ENCODE data around the gene ISY1. TPM values are rescaled to one million over a fixed set of nuclear protein-coding genes. Genes with fewer than 3 reads are reported as not detected.
A peak's percentile ranks its signal among the peaks of the same experiment; 100 is the strongest.

ISY1 gene
- 10 to 100 TPM; 29.1 to 37.0 TPM for total RNA-seq
- polyA plus RNA-seq (ENCODE audit: insufficient read length in 6 of 6): 10 to 100 TPM; 45.5 to 60.0 (median 51.4) TPM
- long read RNA-seq, donor 1, transcript ISY1-203 (11 exons, 3,842 nt): major isoform, 13 of 15 reads
- long read RNA-seq, donor 1, partial matches to known transcripts: 0 of 15 reads
- long read RNA-seq, donor 1, other reads (novel, unspliced or antisense): 0 of 15 reads
- long read RNA-seq, donor 2, transcript ISY1-203 (11 exons, 3,842 nt): major isoform, 13 of 26 reads
- long read RNA-seq, donor 2, partial matches to known transcripts: 13 of 26 reads
- long read RNA-seq, donor 2, other reads (novel, unspliced or antisense): 0 of 26 reads
- long read RNA-seq, donor 3, transcript ISY1-203 (11 exons, 3,842 nt): major isoform, 11 of 24 reads
- long read RNA-seq, donor 3, partial matches to known transcripts: 11 of 24 reads
- long read RNA-seq, donor 3, other reads (novel, unspliced or antisense): 0 of 24 reads
- long read RNA-seq, donor 4, transcript ISY1-203 (11 exons, 3,842 nt): major isoform, 15 of 18 reads
- long read RNA-seq, donor 4, partial matches to known transcripts: 0 of 18 reads
- long read RNA-seq, donor 4, other reads (novel, unspliced or antisense): 2 of 18 reads
- long read RNA-seq, donor 5, transcript ISY1-203 (11 exons, 3,842 nt): major isoform, 12 of 12 reads
- long read RNA-seq, donor 5, partial matches to known transcripts: 0 of 12 reads
- long read RNA-seq, donor 5, other reads (novel, unspliced or antisense): 0 of 12 reads
- long read RNA-seq, donor 6, transcript ISY1-203 (11 exons, 3,842 nt): major isoform, 16 of 33 reads
- long read RNA-seq, donor 6, partial matches to known transcripts: 16 of 33 reads
- long read RNA-seq, donor 6, other reads (novel, unspliced or antisense): 0 of 33 reads
- long read RNA-seq, donor 7, transcript ISY1-203 (11 exons, 3,842 nt): major isoform, 10 of 17 reads
- long read RNA-seq, donor 7, partial matches to known transcripts: 6 of 17 reads
- long read RNA-seq, donor 7, other reads (novel, unspliced or antisense): 0 of 17 reads
- long read RNA-seq, donor 8, transcript ISY1-203 (11 exons, 3,842 nt): major isoform, 13 of 15 reads
- long read RNA-seq, donor 8, partial matches to known transcripts: 0 of 15 reads
- long read RNA-seq, donor 8, other reads (novel, unspliced or antisense): 0 of 15 reads
- long read RNA-seq, donor 9: 0 reads
- long read RNA-seq, donor 10, transcript ISY1-203 (11 exons, 3,842 nt): major isoform, 42 of 46 reads
- long read RNA-seq, donor 10, partial matches to known transcripts: 1 of 46 reads
- long read RNA-seq, donor 10, other reads (novel, unspliced or antisense): 1 of 46 reads
- long read RNA-seq, donor 11, partial matches to known transcripts: 0 of 4 reads
- long read RNA-seq, donor 11, other reads (novel, unspliced or antisense): 0 of 4 reads
- long read RNA-seq, donor 12, transcript ISY1-203 (11 exons, 3,842 nt): major isoform, 15 of 17 reads
- long read RNA-seq, donor 12, partial matches to known transcripts: 0 of 17 reads
- long read RNA-seq, donor 12, other reads (novel, unspliced or antisense): 0 of 17 reads

DNA sequence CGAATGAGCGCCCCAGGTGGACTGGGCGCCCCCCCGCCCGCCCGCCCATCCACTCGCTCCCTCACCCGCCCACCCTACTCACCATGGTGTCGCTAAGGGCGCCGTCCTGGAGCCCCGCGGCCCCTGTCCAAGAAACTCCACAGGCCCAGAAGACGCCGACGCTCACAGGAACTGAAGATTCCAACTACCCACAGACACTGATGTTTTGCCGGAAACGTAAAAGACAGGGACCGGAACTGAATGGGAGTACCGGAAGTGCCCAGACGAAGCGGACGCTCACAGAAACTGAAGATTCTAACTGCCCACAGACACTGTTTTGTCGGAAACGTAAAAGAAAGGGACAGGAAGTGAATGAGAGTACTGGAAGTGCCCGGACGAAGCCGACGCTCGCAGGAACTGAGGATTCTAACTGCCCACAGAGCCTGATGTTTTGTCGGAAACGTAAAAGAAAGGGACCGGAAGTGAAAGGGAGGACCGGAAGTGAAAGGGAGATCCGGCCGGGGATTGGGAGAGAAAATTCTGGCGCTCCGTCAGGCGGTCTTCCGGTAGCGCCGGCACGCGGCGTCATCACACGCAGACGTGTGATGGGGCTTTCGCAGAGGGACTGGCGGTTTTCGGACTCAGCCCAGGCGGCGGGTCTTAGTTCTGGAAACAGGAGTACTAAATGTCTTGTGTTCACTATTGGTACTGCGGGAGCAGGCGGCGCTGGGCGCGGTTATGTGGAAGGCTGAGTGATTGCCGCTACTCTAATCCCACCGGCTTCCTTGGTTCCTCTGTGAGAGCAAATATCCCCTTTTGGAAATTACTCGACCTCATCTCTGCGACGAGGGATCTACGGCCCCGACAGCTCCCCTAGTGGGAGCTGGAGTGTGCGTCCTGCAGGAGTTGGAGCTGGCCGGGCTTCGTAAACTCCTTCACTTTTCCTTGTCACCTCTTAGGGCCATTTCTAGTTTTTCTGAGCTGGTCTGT is at the start of gene ISY1:
Gene ISY1 (minus strand): TSS at position 173 of the 969 bp plus-strand sequence. CDS start 88 bp downstream, at position 85.
- Histone ChIP-seq H3K27ac (peak within 1 kb of the TSS; percentile 96 to 97), H3K9me3 (no peaks in the 10 kb centered on the region), H3K4me1 (peaks cover 9 to 34% of the 10 kb centered on the region in 2 donors), H3K36me3 (peaks cover 0 to 45% of the 10 kb centered on the region in 2 donors), H3K4me3 (peak within 1 kb of the TSS; percentile 60 to 76), H3K27me3 (no peaks in the 10 kb centered on the region)
- DNase-seq: peak; percentile 91 to 98 (median 94)
- TF ChIP-seq, protein P1, sequence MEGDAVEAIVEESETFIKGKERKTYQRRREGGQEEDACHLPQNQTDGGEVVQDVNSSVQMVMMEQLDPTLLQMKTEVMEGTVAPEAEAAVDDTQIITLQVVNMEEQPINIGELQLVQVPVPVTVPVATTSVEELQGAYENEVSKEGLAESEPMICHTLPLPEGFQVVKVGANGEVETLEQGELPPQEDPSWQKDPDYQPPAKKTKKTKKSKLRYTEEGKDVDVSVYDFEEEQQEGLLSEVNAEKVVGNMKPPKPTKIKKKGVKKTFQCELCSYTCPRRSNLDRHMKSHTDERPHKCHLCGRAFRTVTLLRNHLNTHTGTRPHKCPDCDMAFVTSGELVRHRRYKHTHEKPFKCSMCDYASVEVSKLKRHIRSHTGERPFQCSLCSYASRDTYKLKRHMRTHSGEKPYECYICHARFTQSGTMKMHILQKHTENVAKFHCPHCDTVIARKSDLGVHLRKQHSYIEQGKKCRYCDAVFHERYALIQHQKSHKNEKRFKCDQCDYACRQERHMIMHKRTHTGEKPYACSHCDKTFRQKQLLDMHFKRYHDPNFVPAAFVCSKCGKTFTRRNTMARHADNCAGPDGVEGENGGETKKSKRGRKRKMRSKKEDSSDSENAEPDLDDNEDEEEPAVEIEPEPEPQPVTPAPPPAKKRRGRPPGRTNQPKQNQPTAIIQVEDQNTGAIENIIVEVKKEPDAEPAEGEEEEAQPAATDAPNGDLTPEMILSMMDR (IDR thresholded peaks at IDR 0.05): peak; percentile 57 to 83
- peak; percentile 94 for ATAC-seq
- intact Hi-C loops (cut with DNase I): no loop called here

DNA sequence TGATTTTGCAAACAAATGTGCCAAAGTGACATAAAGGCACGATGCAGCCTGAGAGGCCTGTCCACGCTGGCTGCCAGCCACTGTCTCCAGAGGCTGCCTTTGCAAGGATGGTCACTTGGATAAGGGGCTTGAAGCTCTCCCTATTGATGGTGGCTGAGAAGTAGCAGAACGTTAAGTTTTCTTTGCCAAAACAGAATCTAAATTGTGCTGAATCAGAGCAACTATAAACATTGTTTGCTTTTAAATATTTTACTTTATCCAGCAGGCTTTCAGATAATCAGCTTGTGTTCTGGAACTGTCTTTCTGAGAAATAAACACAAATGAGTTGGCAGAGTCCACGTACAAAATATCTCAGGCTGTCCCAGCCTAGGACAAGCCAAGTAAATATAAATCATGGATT is 46.6 kb upstream of the ISY1 start:
- H3K36me3 ChIP-seq: no peaks in the 10 kb centered on the region
- TF ChIP-seq, protein P1 (IDR thresholded peaks at IDR 0.05): no peak
- H3K27ac ChIP-seq: no peak overlapping the region
- no peaks in the 10 kb centered on the region for H3K9me3 ChIP-seq
- ATAC-seq (no peak), DNase-seq (peak in 2 of 4 donors; percentile 64 to 76)
- H3K27me3 ChIP-seq: no peaks in the 10 kb centered on the region
- intact Hi-C loops (cut with DNase I): no loop called here
- H3K4me1 ChIP-seq: peaks cover 9 to 17% of the 10 kb centered on the region in 2 donors
- no peak overlapping the region for H3K4me3 ChIP-seq

DNA sequence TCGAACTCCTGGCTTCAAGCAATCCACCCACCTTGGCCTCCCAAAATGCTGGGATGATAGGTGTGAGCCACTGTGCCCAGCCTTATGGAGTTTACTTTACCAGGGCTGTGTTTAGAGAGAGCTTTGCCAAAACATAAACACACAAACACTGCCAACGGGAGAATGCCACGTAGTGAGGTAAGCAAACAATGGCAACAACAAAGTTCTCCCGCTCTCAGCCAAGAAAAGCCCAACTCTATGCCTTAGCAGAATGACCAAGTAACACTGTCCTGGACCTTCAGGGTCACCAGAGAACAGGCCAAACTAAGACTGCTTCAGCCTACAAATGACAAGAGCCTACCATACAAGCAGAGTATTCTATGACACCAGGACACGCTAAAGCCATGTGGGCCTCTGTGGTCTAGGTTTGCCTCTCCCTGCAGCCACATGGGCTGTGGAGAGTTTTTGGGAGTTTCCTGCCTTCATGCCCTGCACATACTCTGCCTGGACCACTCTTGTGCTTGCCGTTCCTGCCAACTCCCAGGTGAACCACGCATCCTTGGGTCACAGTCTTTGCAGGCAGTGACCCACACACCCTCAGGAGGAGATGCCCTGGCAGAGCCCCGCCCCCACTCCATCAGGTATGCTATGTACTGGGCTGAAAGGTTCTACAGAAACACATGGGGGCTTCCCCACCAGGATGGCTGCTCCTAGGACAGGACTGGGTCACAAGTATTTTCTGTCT is 44.4 kb upstream of the ISY1 start:
- H3K9me3 ChIP-seq: no peaks in the 10 kb centered on the region
- H3K36me3 ChIP-seq: no peaks in the 10 kb centered on the region
- H3K4me1 ChIP-seq: peaks cover 0 to 2% of the 10 kb centered on the region in 2 donors
- DNase-seq: no peak
- no peak overlapping the region for H3K4me3 ChIP-seq
- intact Hi-C loops (cut with DNase I): no loop called here
- H3K27me3 ChIP-seq: no peaks in the 10 kb centered on the region
- ATAC-seq: no peak
- TF ChIP-seq, protein P1 (IDR thresholded peaks at IDR 0.05): no peak
- no peak overlapping the region for H3K27ac ChIP-seq
